Karpas-422 (cell line): ENCODE measurements around the gene ALG2. TPM values are rescaled to one million over a fixed set of nuclear protein-coding genes. Genes with fewer than 3 reads are reported as not detected.

ENCODE experiments used
- DNase-seq: peaks from one replicate; pipeline ENCODE4 v3.0.0-alpha.2; 2015
- H2AFZ ChIP-seq: fragments of 200-600 bp; sonication (generic); 2 replicates; pipeline ENCODE4 v1.6.1; 2014; ENCODE audit warnings: antibody characterized with exemption, low read length, mixed read lengths
- H3K27ac ChIP-seq: fragments of 200-600 bp; sonication (generic); 2 replicates; pipeline ENCODE4 v1.5.1; 2014; ENCODE audit warnings: mild to moderate bottlenecking, low read length, moderate library complexity
- H3K27me3 ChIP-seq: fragments of 200-600 bp; sonication (generic); 2 replicates; pipeline ENCODE4 v1.6.1; 2014; ENCODE audit warnings: low read length, mixed read lengths
- H3K36me3 ChIP-seq: fragments of 200-600 bp; sonication (generic); 2 replicates; pipeline ENCODE4 v1.6.1; 2014; ENCODE audit warnings: low read length, mixed read lengths; ENCODE audit not compliant: insufficient read depth
- H3K4me1 ChIP-seq: fragments of 200-600 bp; sonication (generic); 2 replicates; pipeline ENCODE4 v1.6.1; 2014; ENCODE audit warnings: mild to moderate bottlenecking, low read length, mixed read lengths
- H3K4me2 ChIP-seq: fragments of 200-600 bp; sonication (generic); 2 replicates; pipeline ENCODE4 v1.6.1; 2014; ENCODE audit warnings: low read length, low read depth, mild to moderate bottlenecking; ENCODE audit not compliant: poor library complexity, severe bottlenecking
- H3K4me3 ChIP-seq: fragments of 200-600 bp; sonication (generic); 2 replicates; pipeline ENCODE4 v1.5.1; 2014; ENCODE audit warnings: mild to moderate bottlenecking, antibody characterized with exemption, low read length, mixed read lengths
- H3K79me2 ChIP-seq: fragments of 200-600 bp; sonication (generic); 2 replicates; pipeline ENCODE4 v1.6.1; 2014; ENCODE audit warnings: mild to moderate bottlenecking, low read length, mixed read lengths
- H3K9ac ChIP-seq: fragments of 200-600 bp; sonication (generic); 2 replicates; pipeline ENCODE4 v1.6.0; 2014; ENCODE audit warnings: low read length
- H3K9me2 ChIP-seq: fragments of 200-600 bp; sonication (generic), shearing (Covaris generic); replicated peaks from 2 replicates; pipeline ENCODE4 v1.6.0; 2014; ENCODE audit warnings: mild to moderate bottlenecking, low read length, moderate library complexity; ENCODE audit not compliant: insufficient read depth
- H3K9me3 ChIP-seq: fragments of 300-700, 200-600 bp; sonication (generic); 2 replicates; pipeline ENCODE4 v1.6.1; 2014; ENCODE audit warnings: low read length, mixed read lengths
- H4K20me1 ChIP-seq: fragments of 200-600 bp; sonication (generic); 2 replicates; pipeline ENCODE4 v1.6.1; 2014; ENCODE audit warnings: mild to moderate bottlenecking, antibody characterized with exemption, low read length, low read depth; ENCODE audit not compliant: insufficient read depth
- total RNA-seq: library from RNA; depleted of rRNA; stranded (reverse); fragments of >200 nt; shearing (Covaris generic); gene quantifications from 2 replicates; pipeline ENCODE4 v1.2.3, GENCODE V29; 2014; ENCODE audit warnings: low replicate concordance

ALG2 gene
- total RNA-seq, 1 experiment from 2014 or later = 19.9 TPM

DNA sequence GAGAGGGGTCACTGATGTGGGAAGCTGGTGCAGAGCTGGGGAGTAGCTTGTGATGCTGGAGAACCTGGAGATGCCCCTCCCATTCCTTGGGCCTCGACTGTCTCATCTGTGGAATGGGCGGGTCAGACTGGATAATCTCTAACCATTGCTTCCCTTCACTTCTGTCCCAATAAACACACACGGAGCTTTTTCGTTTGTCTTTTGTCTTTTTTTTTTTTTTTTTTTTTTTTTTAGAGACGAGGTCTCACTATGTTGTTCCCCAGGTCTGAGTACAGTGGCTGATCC, 36.5 kb downstream of the ALG2 start:
- H2AFZ ChIP-seq = no peak overlapping the region
- no peak overlapping the region for H3K4me2 ChIP-seq
- no peak overlapping the region for H3K27ac ChIP-seq
- no peak overlapping the region for H3K9ac ChIP-seq
- no peaks in the 10 kb centered on the region for H3K9me2 ChIP-seq
- no peaks in the 10 kb centered on the region for H3K36me3 ChIP-seq
- no peaks in the 10 kb centered on the region for H3K79me2 ChIP-seq
- peaks cover 5% of the 10 kb centered on the region; the same call in 1 of the 2 replicates for H3K4me1 ChIP-seq
- no peaks in the 10 kb centered on the region for H3K27me3 ChIP-seq
- no peak for DNase-seq
- H4K20me1 ChIP-seq = no peaks in the 10 kb centered on the region
- no peaks in the 10 kb centered on the region for H3K9me3 ChIP-seq
- no peak overlapping the region for H3K4me3 ChIP-seq

DNA sequence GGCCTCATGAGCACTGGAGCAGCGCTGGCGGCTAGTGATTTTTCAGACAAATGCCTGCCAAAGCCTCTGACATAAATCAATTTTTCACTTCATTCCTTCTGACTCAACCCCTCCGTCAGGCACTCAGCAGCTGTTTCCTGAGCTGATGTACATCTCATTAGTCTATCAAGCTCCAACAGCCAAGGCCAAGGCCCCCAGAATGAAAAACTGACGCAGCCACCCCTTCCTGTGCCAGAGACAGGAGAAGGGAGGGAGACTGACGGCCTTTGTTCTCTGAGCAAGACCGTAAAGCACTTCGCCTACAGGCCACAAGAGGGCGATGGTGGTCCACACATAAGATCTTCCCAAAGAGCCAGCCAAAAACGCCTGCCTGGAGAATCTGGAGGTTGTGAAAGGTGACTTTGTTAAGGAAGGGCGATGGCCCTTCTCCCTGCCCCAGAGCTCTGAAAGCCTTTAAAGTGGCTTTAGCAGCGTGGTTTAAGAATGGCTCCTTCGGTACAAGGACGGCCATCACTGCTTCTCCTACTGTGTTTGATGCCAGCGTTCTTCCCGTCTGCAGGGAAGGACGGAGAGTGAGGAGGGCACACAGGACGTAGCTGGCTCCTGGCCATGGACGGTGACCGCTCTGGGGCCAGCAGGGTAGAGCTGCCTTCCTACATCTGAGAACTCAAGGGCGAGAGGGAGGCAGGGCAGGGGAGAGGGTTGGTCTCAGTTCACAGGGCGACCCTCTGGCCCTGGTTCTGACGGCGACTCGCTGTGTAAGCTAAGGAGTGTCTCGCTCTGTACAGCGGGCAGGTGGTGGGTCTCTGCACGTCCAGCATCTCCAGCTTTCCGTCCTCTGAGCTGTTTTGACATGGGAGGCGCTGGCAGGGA, 37.0 kb downstream of the ALG2 start:
- H3K4me2 ChIP-seq = no peak overlapping the region
- no peaks in the 10 kb centered on the region for H3K79me2 ChIP-seq
- H3K27ac ChIP-seq = no peak overlapping the region
- H3K9me3 ChIP-seq = no peaks in the 10 kb centered on the region
- no peak overlapping the region for H3K4me3 ChIP-seq
- H3K4me1 ChIP-seq = peaks cover 5% of the 10 kb centered on the region; the same call in 1 of the 2 replicates
- H4K20me1 ChIP-seq = no peaks in the 10 kb centered on the region
- H2AFZ ChIP-seq = no peak overlapping the region
- H3K9me2 ChIP-seq = no peaks in the 10 kb centered on the region
- H3K9ac ChIP-seq = no peak overlapping the region
- peak; percentile 89 for DNase-seq
- no peaks in the 10 kb centered on the region for H3K36me3 ChIP-seq
- no peaks in the 10 kb centered on the region for H3K27me3 ChIP-seq

DNA sequence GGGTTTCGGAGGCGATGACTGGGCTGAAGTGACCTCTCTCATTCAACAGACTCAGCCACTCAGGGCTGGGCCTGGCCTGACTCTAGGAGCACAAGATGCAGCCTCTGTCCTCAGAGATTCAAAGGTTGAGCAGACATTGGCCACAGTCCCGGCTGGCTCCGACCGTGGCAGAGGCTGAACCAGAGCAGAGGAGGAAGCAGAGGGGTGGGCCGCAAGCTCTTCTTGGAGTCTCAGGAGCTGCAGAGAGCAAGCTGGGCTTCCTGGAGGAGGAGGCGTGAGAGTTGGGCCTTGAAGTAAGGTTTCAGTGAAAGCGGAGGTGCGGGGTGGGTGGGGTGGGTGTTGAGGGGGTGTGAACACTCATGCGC, 37.6 kb downstream of the ALG2 start:
- Histone ChIP-seq H3K4me1 (peaks cover 5% of the 10 kb centered on the region; the same call in 1 of the 2 replicates), H3K4me2 (no peak overlapping the region), H4K20me1 (no peaks in the 10 kb centered on the region), H3K9ac (no peak overlapping the region), H3K27ac (no peak overlapping the region), H2AFZ (no peak overlapping the region), H3K4me3 (no peak overlapping the region), H3K27me3 (no peaks in the 10 kb centered on the region), H3K9me2 (no peaks in the 10 kb centered on the region), H3K36me3 (no peaks in the 10 kb centered on the region), H3K9me3 (no peaks in the 10 kb centered on the region), H3K79me2 (no peaks in the 10 kb centered on the region)
- DNase-seq = no peak

DNA sequence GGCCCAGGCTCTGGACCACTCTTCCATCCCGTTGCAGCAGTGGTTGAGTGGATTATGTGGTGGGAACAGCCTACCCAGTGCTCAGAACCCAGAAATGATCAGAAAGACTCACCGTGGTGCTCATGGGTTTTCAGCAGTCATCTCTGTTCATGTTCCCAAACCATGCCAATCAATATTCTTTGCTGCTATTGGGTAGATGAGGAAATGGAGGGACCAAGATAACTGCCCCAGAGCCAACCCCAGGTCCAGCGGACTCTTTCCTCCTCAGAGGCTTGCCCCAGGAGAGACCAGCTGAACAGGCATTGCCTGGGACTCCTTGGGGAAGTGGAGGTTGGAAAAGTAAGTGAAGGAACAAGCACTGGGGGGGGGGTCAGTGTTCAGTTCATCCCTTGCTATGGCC, 38.1 kb downstream of the ALG2 start:
- no peaks in the 10 kb centered on the region for H3K9me2 ChIP-seq
- H3K4me2 ChIP-seq = no peak overlapping the region
- H3K27me3 ChIP-seq = no peaks in the 10 kb centered on the region
- H3K9ac ChIP-seq = no peak overlapping the region
- H3K4me1 ChIP-seq = peaks cover 5% of the 10 kb centered on the region; the same call in 1 of the 2 replicates
- H4K20me1 ChIP-seq = no peaks in the 10 kb centered on the region
- H3K4me3 ChIP-seq = no peak overlapping the region
- no peak overlapping the region for H2AFZ ChIP-seq
- no peaks in the 10 kb centered on the region for H3K36me3 ChIP-seq
- no peak for DNase-seq
- H3K79me2 ChIP-seq = no peaks in the 10 kb centered on the region
- H3K27ac ChIP-seq = no peak overlapping the region
- H3K9me3 ChIP-seq = no peaks in the 10 kb centered on the region

DNA sequence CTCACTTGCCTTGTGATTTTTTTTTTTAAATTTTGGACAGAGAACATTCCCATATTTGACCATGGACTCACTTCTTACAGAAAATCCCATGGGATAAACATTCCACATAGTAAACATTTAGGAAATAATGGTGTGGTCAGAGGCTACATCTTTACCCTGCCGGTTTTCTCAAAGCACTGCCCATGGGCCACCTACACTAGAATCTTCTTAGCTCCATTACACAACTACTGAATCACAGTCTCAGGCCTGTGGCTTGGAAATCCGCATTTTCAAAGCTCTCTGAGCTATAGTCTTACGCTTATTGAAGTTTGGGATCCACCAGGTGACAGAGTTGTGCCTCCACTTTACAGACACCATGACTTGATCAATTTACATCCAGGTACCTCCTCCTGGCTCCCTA, 39.4 kb downstream of the ALG2 start:
- H3K9me3 ChIP-seq = no peaks in the 10 kb centered on the region
- H4K20me1 ChIP-seq = no peaks in the 10 kb centered on the region
- no peak overlapping the region for H3K9ac ChIP-seq
- no peaks in the 10 kb centered on the region for H3K9me2 ChIP-seq
- no peaks in the 10 kb centered on the region for H3K27me3 ChIP-seq
- H3K4me2 ChIP-seq = no peak overlapping the region
- H3K27ac ChIP-seq = no peak overlapping the region
- H3K4me1 ChIP-seq = peaks cover 3% of the 10 kb centered on the region; the same call in 1 of the 2 replicates
- H2AFZ ChIP-seq = no peak overlapping the region
- no peak overlapping the region for H3K4me3 ChIP-seq
- H3K79me2 ChIP-seq = no peaks in the 10 kb centered on the region
- no peaks in the 10 kb centered on the region for H3K36me3 ChIP-seq
- no peak for DNase-seq

DNA sequence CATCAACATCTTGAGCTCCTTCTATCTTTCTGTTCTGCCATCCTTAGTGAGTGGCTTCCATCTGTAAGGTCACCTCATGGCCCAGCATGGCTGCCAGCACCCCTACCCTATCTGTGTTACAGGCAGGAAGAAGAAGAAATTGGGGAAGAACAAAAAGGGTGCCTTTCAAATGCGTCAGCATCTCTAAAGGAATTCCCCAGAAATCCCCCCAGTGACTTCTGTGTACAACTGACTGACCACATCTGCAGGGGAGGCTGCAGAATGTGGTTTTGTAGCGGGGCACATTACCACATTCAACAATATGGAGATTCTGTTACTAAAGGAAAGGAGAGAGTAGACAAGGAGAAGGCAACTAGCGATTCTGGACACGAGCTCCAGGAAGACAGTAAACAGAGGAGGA, 40.1 kb downstream of the ALG2 start:
- Histone ChIP-seq H3K9me3 (no peaks in the 10 kb centered on the region), H3K27me3 (no peaks in the 10 kb centered on the region), H3K79me2 (no peaks in the 10 kb centered on the region), H4K20me1 (no peaks in the 10 kb centered on the region), H3K4me1 (no peaks in the 10 kb centered on the region), H3K4me2 (no peak overlapping the region), H3K9ac (no peak overlapping the region), H3K27ac (no peak overlapping the region), H3K4me3 (no peak overlapping the region), H2AFZ (no peak overlapping the region), H3K36me3 (no peaks in the 10 kb centered on the region), H3K9me2 (no peaks in the 10 kb centered on the region)
- no peak for DNase-seq

DNA sequence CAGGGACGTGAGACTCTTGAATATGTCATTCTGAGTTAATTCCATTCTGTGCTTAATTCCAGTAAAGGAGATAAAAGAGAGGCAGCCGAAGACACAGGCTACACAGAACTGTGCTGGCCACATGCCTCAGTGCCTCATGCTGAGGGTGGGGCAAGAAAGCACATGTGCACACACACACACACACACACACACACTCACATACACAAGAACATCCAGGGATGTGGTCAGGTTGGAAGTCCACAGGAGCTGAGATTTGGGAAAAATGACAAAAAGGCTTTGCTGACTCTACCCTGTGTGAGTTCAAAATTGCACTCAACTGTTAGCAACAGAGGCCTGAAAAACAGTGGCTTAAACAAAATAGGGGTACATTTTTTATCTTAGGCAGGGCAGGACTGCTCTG, 40.5 kb downstream of the ALG2 start:
- no peak for DNase-seq
- Histone ChIP-seq H3K9me2 (no peaks in the 10 kb centered on the region), H3K27me3 (no peaks in the 10 kb centered on the region), H3K4me3 (no peak overlapping the region), H3K79me2 (no peaks in the 10 kb centered on the region), H3K36me3 (no peaks in the 10 kb centered on the region), H3K9ac (no peak overlapping the region), H2AFZ (no peak overlapping the region), H3K9me3 (no peaks in the 10 kb centered on the region), H3K27ac (no peak overlapping the region), H3K4me2 (no peak overlapping the region), H4K20me1 (no peaks in the 10 kb centered on the region), H3K4me1 (no peaks in the 10 kb centered on the region)

DNA sequence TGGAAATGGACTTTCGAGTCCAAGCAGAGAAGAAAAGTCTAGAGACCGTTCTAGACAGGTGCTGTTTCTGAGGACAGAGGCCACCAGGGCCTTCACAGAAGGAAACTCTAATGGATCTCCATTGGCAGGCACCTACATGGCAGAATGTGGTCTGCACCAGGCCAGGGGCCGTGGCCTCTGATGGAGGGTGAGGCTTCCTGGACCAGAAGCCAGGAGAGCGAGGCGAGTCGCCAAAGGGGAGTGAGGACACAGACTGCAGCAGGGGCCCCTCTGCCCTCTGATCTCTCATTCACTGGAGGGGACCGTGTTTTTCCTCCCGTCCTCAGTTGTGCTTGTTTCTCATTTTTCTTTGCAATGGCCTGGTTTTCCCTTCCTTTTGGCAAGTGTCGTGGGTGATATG, 41.1 kb downstream of the ALG2 start:
- Histone ChIP-seq H3K4me2 (no peak overlapping the region), H3K27me3 (no peaks in the 10 kb centered on the region), H4K20me1 (no peaks in the 10 kb centered on the region), H3K9me3 (no peaks in the 10 kb centered on the region), H3K79me2 (no peaks in the 10 kb centered on the region), H3K9me2 (no peaks in the 10 kb centered on the region), H3K27ac (no peak overlapping the region), H3K4me3 (no peak overlapping the region), H3K9ac (no peak overlapping the region), H2AFZ (no peak overlapping the region), H3K36me3 (no peaks in the 10 kb centered on the region), H3K4me1 (no peaks in the 10 kb centered on the region)
- DNase-seq = no peak
